ENCODE results near the gene SCOC. TPM values are rescaled to one million over a fixed set of nuclear protein-coding genes. Genes with fewer than 3 reads are reported as not detected.

Gene SCOC
- total RNA-seq, 1 experiment from 2014 or later: 80.9 TPM

Other genes with a start within 250 kb of the SCOC start
- gene MAML3, start 219.5 kb upstream of the SCOC start, total RNA-seq (2014; rRNA removed): 0.06 and 0.19 TPM in 2 replicates
- not detected in 2 replicates for gene CLGN, start 54.0 kb downstream of the SCOC start, total RNA-seq (2014; rRNA removed)
- gene MGAT4D, start 124.6 kb downstream of the SCOC start, total RNA-seq (2014; rRNA removed): not detected in 2 replicates
- gene ELMOD2, start 150.5 kb downstream of the SCOC start, total RNA-seq (2014; rRNA removed): 34.2 and 35.5 TPM in 2 replicates
- gene UCP1, start 195.3 kb downstream of the SCOC start, total RNA-seq (2014; rRNA removed): not detected in 2 replicates